NCI-H2227 treated with DMSO at 0.1 percent for 48 hours (cell line): ENCODE results near the gene ATP23.

Source experiments
- DNase-seq: peaks from one replicate; lab custom pipeline; 2025; lab: John Stamatoyannopoulos, UW

Gene ATP23

DNA sequence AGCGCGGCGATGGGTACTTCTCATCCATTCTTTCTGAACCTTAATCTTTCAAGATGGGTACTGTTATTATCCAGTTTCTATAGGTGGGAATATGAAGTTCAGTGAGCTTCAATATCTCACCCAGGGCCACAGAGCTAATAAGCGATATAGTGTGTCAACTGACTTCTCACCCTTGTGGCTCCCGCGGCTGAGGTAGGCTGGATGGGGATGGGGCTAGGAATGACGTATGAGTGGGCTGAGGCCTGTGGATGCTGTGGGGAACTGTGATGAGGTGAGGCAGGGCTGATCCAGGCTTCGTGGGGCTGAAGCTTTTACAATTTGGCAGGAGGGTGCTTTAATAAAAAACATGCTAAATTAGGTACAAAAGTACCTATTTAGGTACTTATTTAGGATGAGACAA, 32.9 kb upstream of the ATP23 start:
- DNase-seq = no peak

GRCh38 chr12:57909056-57909455, 32.3 kb upstream of the ATP23 start:
- DNase-seq = no peak

DNA sequence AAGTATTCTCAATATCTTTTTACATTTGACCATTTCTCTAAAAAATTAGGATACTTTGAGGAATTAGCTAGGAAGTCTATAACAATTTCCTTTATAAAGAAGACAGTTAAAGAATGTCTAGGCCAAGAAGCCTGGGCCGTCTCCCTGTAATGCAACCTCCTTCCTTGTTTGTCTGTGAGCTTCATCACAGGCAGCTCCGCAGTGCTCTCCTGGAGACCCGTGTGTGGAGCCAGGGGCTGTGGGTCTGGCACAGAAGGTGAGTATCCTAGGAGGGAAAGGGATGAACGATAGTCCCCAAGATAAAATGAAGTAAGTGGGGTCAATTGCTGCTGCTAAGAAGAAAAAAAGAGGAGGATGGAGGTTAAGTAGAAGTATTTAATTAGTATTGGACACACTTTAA, 31.8 kb upstream of the ATP23 start:
- DNase-seq = no peak

DNA sequence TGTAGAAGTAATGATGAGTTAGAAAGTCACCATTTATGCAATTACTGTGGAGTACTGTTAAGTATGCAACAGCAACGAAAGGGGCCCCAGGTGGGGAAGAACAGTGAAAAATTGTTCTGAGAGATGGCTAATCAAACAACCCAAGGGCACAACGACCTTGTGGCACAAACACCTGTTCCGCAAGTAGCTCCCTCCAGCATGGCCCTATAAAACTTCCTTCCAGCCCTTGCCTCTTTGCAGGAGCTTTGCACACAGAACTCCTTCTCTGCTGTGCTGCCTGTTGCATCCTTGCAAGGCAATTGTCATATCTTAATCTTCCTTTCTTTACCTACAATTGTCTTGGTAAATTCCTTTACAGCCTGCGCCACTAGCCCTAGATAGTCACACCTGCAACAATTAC, 23.2 kb upstream of the ATP23 start:
- DNase-seq = no peak

DNA sequence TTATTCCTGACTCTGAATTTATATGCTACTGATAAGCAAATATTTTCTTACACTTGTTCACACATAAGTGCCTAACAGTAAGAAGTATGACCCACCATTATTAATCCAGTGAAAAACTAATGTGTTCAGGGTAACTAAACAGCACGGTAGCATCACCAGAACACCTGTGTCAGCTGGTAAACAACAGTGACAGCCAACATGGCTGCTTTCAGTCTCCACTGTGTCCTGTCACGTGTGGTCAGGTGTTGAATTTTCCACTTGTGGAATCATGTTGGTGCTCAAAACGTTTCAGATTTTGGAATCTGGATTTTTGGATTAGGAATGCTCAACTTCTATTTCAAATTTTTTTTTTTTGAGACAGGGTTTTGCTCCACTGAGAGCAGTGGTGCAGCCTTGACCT, 14.3 kb upstream of the ATP23 start:
- no peak for DNase-seq

- no peak for DNase-seq
These were observed 12.1 kb upstream of the ATP23 start for GRCh38 chr12:57929092-57929830.

GRCh38 chr12:57934819-57935218, 6.5 kb upstream of the ATP23 start:
- DNase-seq = no peak

GRCh38 chr12:57935331-57935730, 6.0 kb upstream of the ATP23 start:
- no peak for DNase-seq

GRCh38 chr12:57935839-57936512, 5.4 kb upstream of the ATP23 start:
- DNase-seq = peak; percentile 82

- DNase-seq = no peak
These were observed 4.9 kb upstream of the ATP23 start for GRCh38 chr12:57936513-57936883.

DNA sequence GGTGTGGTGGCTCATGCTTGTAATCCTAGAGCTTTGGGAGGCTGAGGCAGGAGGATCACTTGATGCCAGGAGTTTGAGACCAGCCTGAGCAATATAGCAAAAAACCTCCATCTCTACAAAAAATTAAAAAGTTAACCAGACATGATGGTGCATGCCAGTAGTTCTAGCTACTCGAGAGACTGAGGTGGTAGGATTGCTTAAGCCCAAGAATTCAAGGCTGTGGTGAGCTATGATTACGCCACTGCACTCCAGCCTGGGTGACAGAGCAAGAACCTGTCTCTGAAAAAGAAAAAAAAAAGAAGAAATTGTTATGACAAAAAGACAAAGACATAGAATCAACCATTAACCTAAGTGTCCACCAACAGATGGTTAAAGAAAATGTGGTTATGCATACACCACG, 2.1 kb upstream of the ATP23 start:
- DNase-seq = no peak

- DNase-seq = peak; percentile 13
These were observed 1.1 kb upstream of the ATP23 start for GRCh38 chr12:57940052-57940914.

- no peak for DNase-seq
These were observed 527 bp upstream of the ATP23 start for GRCh38 chr12:57940915-57941164.

- no peak for DNase-seq
These were observed 2.2 kb downstream of the ATP23 start for GRCh38 chr12:57943438-57944080.

DNA sequence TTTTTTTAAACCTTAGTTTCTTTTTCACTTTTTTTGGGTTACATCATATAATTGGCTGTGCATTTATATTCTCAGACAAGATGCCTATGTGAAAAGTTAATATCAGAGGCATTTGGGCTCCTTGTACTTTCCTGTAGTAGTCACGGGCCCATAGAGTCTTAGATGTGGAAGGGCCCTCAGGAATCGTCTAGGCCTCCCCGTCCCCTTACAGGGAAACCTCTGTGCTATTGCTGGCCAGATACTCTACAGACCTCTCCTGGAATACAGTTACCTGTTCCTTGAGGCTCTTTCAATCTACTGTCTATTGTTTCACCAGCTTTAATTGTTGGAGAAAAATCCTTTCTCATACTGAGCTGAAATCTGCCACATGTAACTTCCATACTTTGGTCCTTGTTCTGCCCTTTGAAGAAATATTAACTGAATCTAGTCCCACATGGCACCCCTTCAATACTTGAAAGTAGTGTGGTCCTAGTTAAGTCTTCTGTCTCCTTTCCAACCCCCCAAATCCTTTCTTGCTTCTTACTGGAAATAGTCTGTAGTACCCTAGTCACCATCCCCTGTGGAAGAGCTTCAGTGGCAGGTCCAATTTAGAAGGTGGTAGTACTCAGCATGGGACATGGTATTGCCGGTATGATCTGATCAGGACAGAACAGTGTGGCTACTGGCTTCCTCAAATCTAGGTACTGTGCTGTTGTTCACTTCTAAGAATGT, 3.1 kb downstream of the ATP23 start:
- DNase-seq = no peak

- DNase-seq = no peak
These were observed 11.4 kb downstream of the ATP23 start for GRCh38 chr12:57952766-57953165.

GRCh38 chr12:57954768-57955167, 13.4 kb downstream of the ATP23 start:
- no peak for DNase-seq

- no peak for DNase-seq
These were observed 16.8 kb downstream of the ATP23 start for GRCh38 chr12:57958061-57958657.

GRCh38 chr12:57964421-57964820, 23.1 kb downstream of the ATP23 start:
- DNase-seq = no peak

GRCh38 chr12:57965766-57966165, 24.4 kb downstream of the ATP23 start:
- DNase-seq = no peak

DNA sequence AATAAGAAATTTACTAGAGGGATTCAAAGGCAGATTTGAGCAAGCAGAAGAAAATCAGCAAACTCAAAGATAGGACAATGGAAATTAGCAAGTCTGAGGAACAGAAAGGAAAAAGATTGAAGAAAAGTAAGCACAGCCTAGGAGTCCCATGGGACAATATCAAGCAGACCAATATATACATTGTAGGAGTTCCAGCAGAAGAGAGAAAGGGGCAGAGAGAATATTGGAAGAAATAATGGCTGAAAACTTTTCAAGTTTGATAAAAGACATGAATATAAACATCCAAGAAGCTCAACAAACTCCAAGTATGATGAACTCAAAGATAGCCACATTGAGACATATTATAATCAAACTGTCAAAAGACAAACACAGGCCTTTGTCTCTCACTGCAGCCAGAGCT, 25.2 kb downstream of the ATP23 start:
- DNase-seq = no peak
